Astrocyte (in vitro differentiated cells and primary cell): ENCODE measurements around the gene PAM. TPM values are rescaled to one million over a fixed set of nuclear protein-coding genes. Genes with fewer than 3 reads are reported as not detected.

Experiments
- DNase-seq: peaks from one replicate; pipeline ENCODE4 v3.0.0-alpha.2; 2010; ENCODE audit warnings: low read depth
- FAIRE-seq: peaks from 2 replicates; lab custom pipeline; 2011; peaks lifted over from hg19 to GRCh38; lab: Jason Lieb, UNC
- H2AFZ ChIP-seq: 2 replicates; pipeline ENCODE4 v1.6.0; 2012; ENCODE audit warnings: low read depth, low read length, inconsistent platforms
- H3K27ac ChIP-seq: 2 replicates; pipeline ENCODE4 v1.5.1; 2011; ENCODE audit warnings: low read depth, low read length, inconsistent platforms
- H3K27me3 ChIP-seq: 2 replicates; pipeline ENCODE4 v1.6.0; 2011; ENCODE audit warnings: low read length, inconsistent platforms; ENCODE audit not compliant: insufficient read depth
- H3K36me3 ChIP-seq: 2 replicates; pipeline ENCODE4 v1.5.1; 2011; ENCODE audit warnings: low read length, inconsistent platforms; ENCODE audit not compliant: insufficient read depth
- H3K4me1 ChIP-seq: 2 replicates; pipeline ENCODE4 v1.5.1; 2011; ENCODE audit warnings: low read length, inconsistent platforms; ENCODE audit not compliant: insufficient read depth
- H3K4me2 ChIP-seq: 2 replicates; pipeline ENCODE4 v1.6.0; 2012; ENCODE audit warnings: low read length, inconsistent platforms
- H3K4me3 ChIP-seq: 2 replicates; pipeline ENCODE4 v1.5.1; 2011; ENCODE audit warnings: low read depth, mild to moderate bottlenecking, low read length, inconsistent platforms; ENCODE audit not compliant: insufficient read depth
- H3K79me2 ChIP-seq: 2 replicates; pipeline ENCODE4 v1.6.0; 2012; ENCODE audit warnings: mild to moderate bottlenecking, low read length, inconsistent platforms; ENCODE audit not compliant: insufficient read depth
- H3K9ac ChIP-seq: 2 replicates; pipeline ENCODE4 v1.6.0; 2012; ENCODE audit warnings: mild to moderate bottlenecking, low read length, inconsistent platforms
- H3K9me3 ChIP-seq: 2 replicates; pipeline ENCODE4 v1.5.1; 2012; ENCODE audit warnings: low read depth, mild to moderate bottlenecking, low read length, inconsistent platforms; ENCODE audit not compliant: insufficient read depth
- H4K20me1 ChIP-seq: 2 replicates; pipeline ENCODE4 v1.6.0; 2012; ENCODE audit warnings: low read length, inconsistent platforms; ENCODE audit not compliant: insufficient read depth
- H3K27ac Mint-ChIP-seq: one replicate; pipeline ENCODE4 v1.8.0; 2021; ENCODE audit warnings: mild to moderate bottlenecking, mixed read lengths; ENCODE audit not compliant: unreplicated experiment
- H3K27me3 Mint-ChIP-seq: one replicate; pipeline ENCODE4 v1.8.0; 2021; ENCODE audit warnings: low read depth, mixed read lengths; ENCODE audit not compliant: unreplicated experiment
- H3K36me3 Mint-ChIP-seq: one replicate; pipeline ENCODE4 v1.8.0; 2021; ENCODE audit warnings: low read depth, mixed read lengths; ENCODE audit not compliant: unreplicated experiment
- H3K4me1 Mint-ChIP-seq: one replicate; pipeline ENCODE4 v1.8.0; 2021; ENCODE audit warnings: low read depth, mixed read lengths; ENCODE audit not compliant: unreplicated experiment
- H3K4me3 Mint-ChIP-seq: one replicate; pipeline ENCODE4 v1.8.0; 2021; ENCODE audit warnings: mild to moderate bottlenecking, moderate library complexity, mixed read lengths; ENCODE audit not compliant: unreplicated experiment
- H3K9me3 Mint-ChIP-seq: one replicate; pipeline ENCODE4 v1.8.0; 2021; ENCODE audit warnings: mild to moderate bottlenecking, mixed read lengths; ENCODE audit not compliant: unreplicated experiment
- EZH2 ChIP-seq: IDR thresholded peaks from 2 replicates; pipeline ENCODE4 v1.6.1; 2012; ENCODE audit warnings: mild to moderate bottlenecking, low read length, inconsistent platforms; ENCODE audit not compliant: insufficient read depth
- total RNA-seq: library from RNA; stranded (reverse); gene quantifications from 2 replicates; pipeline ENCODE4 v1.2.1, GENCODE V29; 2021
- TF ChIP-seq, protein P1 (sequence below): IDR thresholded peaks from 2 replicates; pipeline ENCODE4 v1.5.1; 2011; ENCODE audit warnings: low read depth, mild to moderate bottlenecking, inconsistent platforms, low read length, moderate library complexity; ENCODE audit not compliant: insufficient read depth

Gene PAM
- total RNA-seq, 1 donor from 2014 or later, result 301 TPM

DNA sequence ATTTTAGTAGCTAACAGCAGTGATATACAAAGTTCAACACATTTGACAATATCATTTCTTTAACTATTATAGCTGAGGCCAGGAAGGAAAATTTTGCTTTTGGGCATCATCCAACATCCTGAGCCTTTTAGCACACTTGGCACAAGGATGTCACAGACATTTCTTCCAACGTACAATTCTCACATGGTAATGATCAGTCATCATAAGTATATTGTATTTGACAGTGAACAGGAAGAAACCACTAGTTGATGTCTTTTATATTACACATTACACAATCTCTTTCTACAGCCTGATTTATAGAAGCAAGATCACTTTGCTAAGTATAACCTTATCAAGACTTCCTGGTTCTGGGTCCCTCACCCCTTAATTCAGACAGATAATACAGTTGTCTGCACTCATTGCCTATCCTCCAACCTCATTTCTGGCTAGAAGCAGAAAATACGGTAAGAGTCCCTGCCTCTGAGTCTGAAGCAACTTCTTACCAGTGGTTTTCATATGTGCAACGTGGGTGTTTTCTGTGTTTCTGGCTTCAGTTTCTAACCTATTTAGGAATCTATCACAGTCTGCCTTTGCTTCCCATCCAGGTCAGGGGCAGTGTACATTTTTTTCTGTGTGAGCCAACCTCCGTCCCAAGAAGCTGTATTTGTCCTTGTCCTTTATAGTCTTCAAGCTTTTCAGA lies 167.8 kb downstream of the PAM start:
- TF ChIP-seq, protein P1, sequence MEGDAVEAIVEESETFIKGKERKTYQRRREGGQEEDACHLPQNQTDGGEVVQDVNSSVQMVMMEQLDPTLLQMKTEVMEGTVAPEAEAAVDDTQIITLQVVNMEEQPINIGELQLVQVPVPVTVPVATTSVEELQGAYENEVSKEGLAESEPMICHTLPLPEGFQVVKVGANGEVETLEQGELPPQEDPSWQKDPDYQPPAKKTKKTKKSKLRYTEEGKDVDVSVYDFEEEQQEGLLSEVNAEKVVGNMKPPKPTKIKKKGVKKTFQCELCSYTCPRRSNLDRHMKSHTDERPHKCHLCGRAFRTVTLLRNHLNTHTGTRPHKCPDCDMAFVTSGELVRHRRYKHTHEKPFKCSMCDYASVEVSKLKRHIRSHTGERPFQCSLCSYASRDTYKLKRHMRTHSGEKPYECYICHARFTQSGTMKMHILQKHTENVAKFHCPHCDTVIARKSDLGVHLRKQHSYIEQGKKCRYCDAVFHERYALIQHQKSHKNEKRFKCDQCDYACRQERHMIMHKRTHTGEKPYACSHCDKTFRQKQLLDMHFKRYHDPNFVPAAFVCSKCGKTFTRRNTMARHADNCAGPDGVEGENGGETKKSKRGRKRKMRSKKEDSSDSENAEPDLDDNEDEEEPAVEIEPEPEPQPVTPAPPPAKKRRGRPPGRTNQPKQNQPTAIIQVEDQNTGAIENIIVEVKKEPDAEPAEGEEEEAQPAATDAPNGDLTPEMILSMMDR, result no peak
- TF ChIP-seq EZH2, result no peak
- peaks cover 6% of the 10 kb centered on the region for H3K36me3 ChIP-seq
- Mint-ChIP-seq H3K27me3 (no peaks in the 10 kb centered on the region), H3K4me1 (no peaks in the 10 kb centered on the region), H3K27ac (no peak overlapping the region), H3K4me3 (no peak overlapping the region), H3K36me3 (peaks cover 7% of the 10 kb centered on the region), H3K9me3 (no peaks in the 10 kb centered on the region)
- H3K27ac ChIP-seq, result no peak overlapping the region
- no peaks in the 10 kb centered on the region for H3K4me1 ChIP-seq
- H3K79me2 ChIP-seq, result no peaks in the 10 kb centered on the region
- no peak overlapping the region for H3K4me2 ChIP-seq
- H2AFZ ChIP-seq, result no peak overlapping the region
- DNase-seq, result peak; percentile 23
- H3K27me3 ChIP-seq, result no peaks in the 10 kb centered on the region
- H3K4me3 ChIP-seq, result no peak overlapping the region
- no peak for FAIRE-seq
- no peaks in the 10 kb centered on the region for H3K9me3 ChIP-seq
- no peak overlapping the region for H3K9ac ChIP-seq
- no peaks in the 10 kb centered on the region for H4K20me1 ChIP-seq

DNA sequence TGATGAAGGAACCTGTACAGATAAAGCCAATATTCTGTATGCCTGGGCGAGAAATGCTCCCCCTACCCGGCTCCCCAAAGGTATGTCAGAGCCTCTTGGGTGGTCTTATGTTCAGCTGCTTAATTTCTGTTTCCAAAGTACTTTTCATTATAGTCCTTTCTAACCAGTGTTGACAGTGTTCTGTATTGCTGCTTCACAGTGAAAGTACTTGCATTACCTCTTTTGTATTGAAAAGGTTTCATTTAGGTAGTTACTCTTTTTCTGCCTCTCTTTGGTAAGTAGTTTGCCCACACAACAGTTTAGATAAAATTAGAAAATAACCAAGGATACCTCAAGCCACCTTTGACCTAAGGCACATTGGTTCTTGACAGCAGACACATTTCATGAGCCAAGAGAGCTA lies 169.9 kb downstream of the PAM start:
- no peaks in the 10 kb centered on the region for H3K9me3 Mint-ChIP-seq

More for the DNA sequence above, 169.9 kb downstream of the PAM start:
- Histone ChIP-seq H3K4me2 (no peak overlapping the region), H3K36me3 (peaks cover 6% of the 10 kb centered on the region), H3K9me3 (no peaks in the 10 kb centered on the region), H3K4me3 (no peak overlapping the region), H3K9ac (no peak overlapping the region), H3K27ac (no peak overlapping the region), H3K27me3 (no peaks in the 10 kb centered on the region), H4K20me1 (no peaks in the 10 kb centered on the region), H3K79me2 (no peaks in the 10 kb centered on the region), H2AFZ (no peak overlapping the region), H3K4me1 (no peaks in the 10 kb centered on the region)
- H3K36me3 Mint-ChIP-seq, result peaks cover 7% of the 10 kb centered on the region
- no peaks in the 10 kb centered on the region for H3K4me1 Mint-ChIP-seq
- H3K27ac Mint-ChIP-seq, result no peak overlapping the region
- no peak for FAIRE-seq
- TF ChIP-seq, protein P1, result no peak
- no peak for TF ChIP-seq EZH2
- H3K27me3 Mint-ChIP-seq, result no peaks in the 10 kb centered on the region
- H3K4me3 Mint-ChIP-seq, result no peak overlapping the region
- no peak for DNase-seq
